ENCODE results near the gene ZP1. TPM values are rescaled to one million over a fixed set of nuclear protein-coding genes. Genes with fewer than 3 reads are reported as not detected.

The ZP1 gene
- total RNA-seq, 4 donors from 2014 or later = not detected

- Histone ChIP-seq H3K36me3 (peaks cover 50 to 100% (median 77%) of the 10 kb centered on the region in 3 donors), H3K27ac (no peak overlapping the region), H3K9me3 (no peaks in the 10 kb centered on the region), H3K27me3 (no peaks in the 10 kb centered on the region), H3K4me3 (no peak overlapping the region), H3K4me1 (no peaks in the 10 kb centered on the region)
- no peak for DNase-seq
- no peak for TF ChIP-seq CTCF (IDR thresholded peaks at IDR 0.05)
- TF ChIP-seq POLR2A (IDR thresholded peaks at IDR 0.05) = no peak
- intact Hi-C loops (cut with DNase I) = loop anchor here (5.0 kb wide), 1 partner anchor 60 kb away; no protein-coding TSS in a partner anchor
- WGBS, 2 donors = 72 to 79% methylated on average over 2 to 3 of the region's 4 CpGs
Observed at GRCh38 chr11:60897496-60897895, 30.2 kb downstream of the ZP1 start.

- H3K4me1 ChIP-seq = peaks cover 0 to 12% (median 5%) of the 10 kb centered on the region in 3 donors
- H3K36me3 ChIP-seq = peaks cover 52 to 97% (median 70%) of the 10 kb centered on the region in 3 donors
- 29 to 61% methylated on average over 6 to 12 of the region's 12 CpGs for WGBS, 2 donors
- no peak overlapping the region for H3K4me3 ChIP-seq
- H3K9me3 ChIP-seq = no peaks in the 10 kb centered on the region
- DNase-seq = no peak
- H3K27ac ChIP-seq = peak overlapping the region in 2 of 4 donors; percentile 4 to 23
- TF ChIP-seq CTCF (IDR thresholded peaks at IDR 0.05) = peak; percentile 83 to 95 (median 88)
- no peak for TF ChIP-seq POLR2A (IDR thresholded peaks at IDR 0.05)
- intact Hi-C loops (cut with DNase I) = loop anchor here (5.0 kb wide), 1 partner anchor 62 kb away; no protein-coding TSS in a partner anchor
- no peaks in the 10 kb centered on the region for H3K27me3 ChIP-seq
Observed at GRCh38 chr11:60899046-60899936, 31.9 kb downstream of the ZP1 start.

- H3K27ac ChIP-seq = no peak overlapping the region
- peaks cover 52 to 90% (median 65%) of the 10 kb centered on the region in 3 donors for H3K36me3 ChIP-seq
- no peak overlapping the region for H3K4me3 ChIP-seq
- H3K9me3 ChIP-seq = no peaks in the 10 kb centered on the region
- no peaks in the 10 kb centered on the region for H3K27me3 ChIP-seq
- TF ChIP-seq CTCF (IDR thresholded peaks at IDR 0.05) (no peak), POLR2A (IDR thresholded peaks at IDR 0.05) (no peak)
- intact Hi-C loops (cut with DNase I) = loop anchor here (5.0 kb wide), 1 partner anchor 63 kb away; no protein-coding TSS in a partner anchor
- H3K4me1 ChIP-seq = peaks cover 6 to 19% (median 12%) of the 10 kb centered on the region in 3 donors
- WGBS, 2 donors = 69 to 72% methylated on average over 4 of the region's 4 CpGs
- DNase-seq = no peak
Observed at GRCh38 chr11:60899977-60900376, 32.6 kb downstream of the ZP1 start.

- WGBS, 2 donors = 79 to 97% methylated on average over 5 to 6 of the region's 13 CpGs
- H3K4me3 ChIP-seq = no peak overlapping the region
- intact Hi-C loops (cut with DNase I) = no loop called here
- H3K4me1 ChIP-seq = peaks cover 12 to 27% (median 18%) of the 10 kb centered on the region in 3 donors
- H3K27ac ChIP-seq = no peak overlapping the region
- DNase-seq = no peak
- H3K9me3 ChIP-seq = no peaks in the 10 kb centered on the region
- TF ChIP-seq POLR2A (IDR thresholded peaks at IDR 0.05) = no peak
- TF ChIP-seq CTCF (IDR thresholded peaks at IDR 0.05) = no peak
- H3K27me3 ChIP-seq = no peaks in the 10 kb centered on the region
- peaks cover 52 to 81% (median 58%) of the 10 kb centered on the region in 3 donors for H3K36me3 ChIP-seq
Observed at GRCh38 chr11:60900673-60901404, 33.5 kb downstream of the ZP1 start.
